ENCODE data around the gene DVL2. TPM values are rescaled to one million over a fixed set of nuclear protein-coding genes. Genes with fewer than 3 reads are reported as not detected.
A peak's percentile ranks its signal among the peaks of the same experiment; 100 is the strongest.

DVL2 gene
- total and polyA plus RNA-seq, 2 of the 13 experiments (the other 11 are each of a cell fraction or from before 2014, with no cell fraction given), result 5.7 to 38.2 TPM

- TF ChIP-seq GATAD1 (CRISPR knock-in tag; IDR thresholded peaks at IDR 0.05) (peak; percentile 90), JUNB (CRISPR knock-in tag; IDR thresholded peaks at IDR 0.05; ENCODE audit: borderline replicate concordance) (no peak), ZNF432 (CRISPR knock-in tag; IDR thresholded peaks at IDR 0.05; ENCODE audit: borderline replicate concordance) (no peak), ZNF790 (CRISPR knock-in tag; IDR thresholded peaks at IDR 0.05; ENCODE audit: borderline replicate concordance) (0 out of 2 replicates have a peak, but pooled peaks have one; percentile 66), THAP9 (CRISPR knock-in tag; IDR thresholded peaks at IDR 0.05; ENCODE audit: borderline replicate concordance) (peak; percentile 90; the same call in 1 of the 2 replicates), PRMT3 (CRISPR knock-in tag; IDR thresholded peaks at IDR 0.05; ENCODE audit: borderline replicate concordance, low read depth) (no peak), ZBTB1 (CRISPR knock-in tag; IDR thresholded peaks at IDR 0.05; ENCODE audit: borderline replicate concordance) (no peak), THAP8 (CRISPR knock-in tag; IDR thresholded peaks at IDR 0.05; ENCODE audit: borderline replicate concordance) (no peak), ZNF816 (CRISPR knock-in tag; IDR thresholded peaks at IDR 0.05; ENCODE audit: borderline replicate concordance) (no peak), REPIN1 (CRISPR knock-in tag; IDR thresholded peaks at IDR 0.05; ENCODE audit: borderline replicate concordance, low read depth) (peak; percentile 68), KIAA2018 (CRISPR knock-in tag; IDR thresholded peaks at IDR 0.05; ENCODE audit: borderline replicate concordance) (0 out of 2 replicates have a peak, but pooled peaks have one; percentile 24), AGO2 (optimal IDR thresholded peaks at IDR 0.05; ENCODE audit: low read depth, low read length) (peak; percentile 85), SNAI1 (CRISPR knock-in tag; IDR thresholded peaks at IDR 0.05; ENCODE audit: borderline replicate concordance) (no peak), IRF9 (CRISPR knock-in tag; IDR thresholded peaks at IDR 0.05; ENCODE audit: borderline replicate concordance) (no peak; the same call in 1 of the 2 replicates)
These were observed 18.1 kb upstream of the DVL2 start, which contains the start of gene ELP5 (continued) for GRCh38 chr17:7252176-7253043.

All from HepG2 (cell line).